ENCODE data around the gene STIM1.

DNA sequence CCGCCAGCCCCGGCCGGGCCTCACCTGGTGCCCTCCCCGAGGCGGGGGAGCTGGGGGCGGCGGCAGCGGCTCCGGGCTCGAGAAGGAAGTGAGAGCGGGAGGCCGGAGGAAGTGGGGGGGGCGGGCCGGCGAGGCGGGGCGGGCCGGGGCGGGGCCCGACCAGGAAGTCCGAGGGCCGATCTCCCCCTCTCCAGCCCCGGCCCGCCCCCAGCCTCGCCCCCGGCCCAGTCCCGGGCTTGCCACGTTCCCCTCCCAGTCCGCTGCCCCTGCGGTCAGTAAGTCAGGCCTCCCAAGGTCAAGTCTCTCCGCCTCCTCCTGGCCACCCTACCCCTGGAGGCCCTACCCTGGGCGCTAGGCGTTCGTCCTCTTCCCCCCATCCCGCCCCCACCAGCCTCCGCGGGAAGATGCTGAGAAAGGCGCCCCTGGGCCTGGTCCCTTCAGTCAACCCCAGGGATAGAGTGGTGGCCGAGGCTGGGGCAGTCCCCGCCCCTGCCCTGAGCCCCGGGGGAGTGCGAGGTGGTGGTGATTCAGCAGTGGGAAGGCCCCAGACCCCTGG lies 14.5 kb upstream of the STIM1 start, which contains the start of gene RHOG:
- TF ChIP-seq, protein P1, sequence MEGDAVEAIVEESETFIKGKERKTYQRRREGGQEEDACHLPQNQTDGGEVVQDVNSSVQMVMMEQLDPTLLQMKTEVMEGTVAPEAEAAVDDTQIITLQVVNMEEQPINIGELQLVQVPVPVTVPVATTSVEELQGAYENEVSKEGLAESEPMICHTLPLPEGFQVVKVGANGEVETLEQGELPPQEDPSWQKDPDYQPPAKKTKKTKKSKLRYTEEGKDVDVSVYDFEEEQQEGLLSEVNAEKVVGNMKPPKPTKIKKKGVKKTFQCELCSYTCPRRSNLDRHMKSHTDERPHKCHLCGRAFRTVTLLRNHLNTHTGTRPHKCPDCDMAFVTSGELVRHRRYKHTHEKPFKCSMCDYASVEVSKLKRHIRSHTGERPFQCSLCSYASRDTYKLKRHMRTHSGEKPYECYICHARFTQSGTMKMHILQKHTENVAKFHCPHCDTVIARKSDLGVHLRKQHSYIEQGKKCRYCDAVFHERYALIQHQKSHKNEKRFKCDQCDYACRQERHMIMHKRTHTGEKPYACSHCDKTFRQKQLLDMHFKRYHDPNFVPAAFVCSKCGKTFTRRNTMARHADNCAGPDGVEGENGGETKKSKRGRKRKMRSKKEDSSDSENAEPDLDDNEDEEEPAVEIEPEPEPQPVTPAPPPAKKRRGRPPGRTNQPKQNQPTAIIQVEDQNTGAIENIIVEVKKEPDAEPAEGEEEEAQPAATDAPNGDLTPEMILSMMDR (IDR thresholded peaks at IDR 0.05) = no peak
- TF ChIP-seq POLR2A (IDR thresholded peaks at IDR 0.05) (no peak), POLR2AphosphoS5 (IDR thresholded peaks at IDR 0.05) (peak; percentile 21)

Data from gastroesophageal sphincter (tissue), 3 donors.